CD8-positive, alpha-beta memory T cell (primary cell): ENCODE data around the gene CMSS1. TPM values are rescaled to one million over a fixed set of nuclear protein-coding genes. Genes with fewer than 3 reads are reported as not detected.

Experiments used
- CTCF ChIA-PET: fragments of 350-600 bp; sonication (Branson Sonifier 250); formaldehyde crosslinking; loops from one replicate; lab custom pipeline; 2021; ENCODE audit warnings: antibody characterized with exemption; lab: Charles Lee
- POLR2A ChIA-PET: fragments of 350-600 bp; sonication (Branson Sonifier 250); formaldehyde crosslinking; loops from one replicate; lab custom pipeline; 2021; ENCODE audit warnings: antibody characterized with exemption; lab: Charles Lee
- DNase-seq, 5 donors: peaks; one replicate each; pipeline versions ENCODE4 v3.0.0 to v3.0.0-alpha.2; 2020 to 2022; ENCODE audit warnings: mixed read lengths in 1 of 5
- H3K27ac ChIP-seq: one replicate; pipeline ENCODE4 v1.7.0; 2013; ENCODE audit warnings: low read depth, mild to moderate bottlenecking, low read length, moderate library complexity
- H3K27me3 ChIP-seq: 2 replicates; pipeline ENCODE4 v1.7.0; 2013; ENCODE audit warnings: low read length, mild to moderate bottlenecking; ENCODE audit not compliant: insufficient read depth, poor library complexity, severe bottlenecking
- H3K36me3 ChIP-seq: 2 replicates; pipeline ENCODE4 v1.7.0; 2013; ENCODE audit warnings: mild to moderate bottlenecking, low read length, moderate library complexity; ENCODE audit not compliant: insufficient read depth
- H3K4me1 ChIP-seq: 2 replicates; pipeline ENCODE4 v1.7.0; 2013; ENCODE audit warnings: mild to moderate bottlenecking, low read length, moderate library complexity; ENCODE audit not compliant: insufficient read depth
- H3K4me3 ChIP-seq: 2 replicates; pipeline ENCODE4 v1.7.0; 2013; ENCODE audit warnings: mild to moderate bottlenecking, low read length
- H3K9me3 ChIP-seq: 2 replicates; pipeline ENCODE4 v1.7.0; 2013; ENCODE audit warnings: mild to moderate bottlenecking, low read length
- H3K27ac Mint-ChIP-seq, 8 donors: one replicate each; pipeline ENCODE4 v1.8.0; 2020 to 2021; ENCODE audit warnings: mixed read lengths in 8 of 8, mild to moderate bottlenecking in 6 of 8, inconsistent platforms in 3 of 8, moderate library complexity in 3 of 8
- H3K27me3 Mint-ChIP-seq, 2 donors: one replicate each; pipeline ENCODE4 v1.8.0; 2020 to 2021; ENCODE audit warnings: mixed read lengths in 2 of 2, mild to moderate bottlenecking in 1 of 2, moderate library complexity in 1 of 2
- H3K36me3 Mint-ChIP-seq, 3 donors: one replicate each; pipeline ENCODE4 v1.8.0; 2020 to 2021; ENCODE audit warnings: mixed read lengths in 3 of 3, inconsistent platforms in 1 of 3, mild to moderate bottlenecking in 1 of 3
- H3K4me1 Mint-ChIP-seq, 3 donors: one replicate each; pipeline ENCODE4 v1.8.0; 2020 to 2021; ENCODE audit warnings: mixed read lengths in 3 of 3, inconsistent platforms in 1 of 3, mild to moderate bottlenecking in 1 of 3
- H3K4me3 Mint-ChIP-seq, 7 donors: one replicate each; pipeline ENCODE4 v1.8.0; 2020 to 2021; ENCODE audit warnings: mixed read lengths in 7 of 7, mild to moderate bottlenecking in 6 of 7, moderate library complexity in 4 of 7, inconsistent platforms in 2 of 7
- H3K9me3 Mint-ChIP-seq, 5 donors: one replicate each; pipeline ENCODE4 v1.8.0; 2020 to 2022; ENCODE audit warnings: mixed read lengths in 5 of 5, mild to moderate bottlenecking in 3 of 5, moderate library complexity in 2 of 5, inconsistent platforms in 1 of 5
- polyA plus RNA-seq: library from polyadenylated mRNA; unstranded; fragments of 300-500 nt; fragmentation: Illumina TruSeq; gene quantifications from one replicate; pipeline ENCODE4 v1.2.3, GENCODE V29; 2021
- total RNA-seq, 2 experiments: library from RNA; stranded (reverse); gene quantifications; one replicate each; pipeline ENCODE4 v1.2.3, GENCODE V29; 2021

Gene CMSS1
- total and polyA plus RNA-seq, 3 experiments from 2014 or later: 16.8 to 143 (median 140) TPM

DNA sequence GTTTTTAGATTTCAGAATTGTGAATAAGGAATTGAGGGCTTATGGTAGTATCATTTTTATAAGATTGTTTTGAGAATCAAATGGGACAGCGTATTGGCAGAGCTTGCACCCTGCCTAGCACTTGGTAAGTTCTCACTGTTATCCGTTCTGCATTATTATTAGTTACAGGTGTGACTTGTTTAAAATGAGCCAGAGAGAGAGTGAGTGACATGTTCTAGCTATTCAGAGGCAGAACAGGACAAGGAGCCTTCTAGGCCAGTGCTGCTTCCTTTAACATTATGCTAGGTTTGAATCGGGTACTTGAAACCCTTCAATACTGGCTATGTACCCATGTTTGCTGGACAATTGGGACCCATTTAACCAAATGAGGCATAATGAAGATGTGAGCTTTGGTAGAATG, 162.9 kb downstream of the CMSS1 start:
- no peak for DNase-seq
- H3K9me3 Mint-ChIP-seq: no peaks in the 10 kb centered on the region
- no peak overlapping the region for H3K4me3 ChIP-seq
- no peaks in the 10 kb centered on the region for H3K4me1 Mint-ChIP-seq
- H3K4me1 ChIP-seq: no peaks in the 10 kb centered on the region
- peaks cover 0 to 8% (median 3%) of the 10 kb centered on the region in 3 donors for H3K36me3 Mint-ChIP-seq
- POLR2A ChIA-PET: no interaction called here
- H3K27me3 Mint-ChIP-seq: no peaks in the 10 kb centered on the region
- H3K36me3 ChIP-seq: no peaks in the 10 kb centered on the region
- H3K27ac Mint-ChIP-seq: no peak overlapping the region
- no peak overlapping the region for H3K27ac ChIP-seq
- CTCF ChIA-PET: no interaction called here
- no peaks in the 10 kb centered on the region for H3K9me3 ChIP-seq
- no peak overlapping the region for H3K4me3 Mint-ChIP-seq
- no peaks in the 10 kb centered on the region for H3K27me3 ChIP-seq

DNA sequence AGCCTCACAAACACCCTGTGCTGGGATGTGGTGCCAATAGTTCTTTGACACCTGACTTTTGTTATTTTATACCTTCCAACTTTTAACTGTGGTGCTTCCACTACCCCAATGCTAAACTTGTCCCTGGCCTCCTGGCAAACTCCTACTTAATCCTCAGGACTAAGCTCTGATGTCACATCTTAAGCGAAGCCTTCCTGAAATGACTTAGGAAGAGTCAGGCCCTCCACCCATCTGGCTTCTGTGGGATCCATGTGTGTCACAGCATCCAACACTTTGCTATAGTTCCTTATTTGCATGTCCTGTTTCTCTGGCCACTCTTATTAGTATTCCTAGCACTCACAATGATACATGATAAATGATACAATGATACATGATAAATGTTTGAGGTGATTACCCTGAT, 163.5 kb downstream of the CMSS1 start:
- Mint-ChIP-seq H3K36me3 (peaks cover 0 to 8% (median 3%) of the 10 kb centered on the region in 3 donors), H3K27me3 (no peaks in the 10 kb centered on the region), H3K4me3 (no peak overlapping the region), H3K4me1 (no peaks in the 10 kb centered on the region), H3K9me3 (no peaks in the 10 kb centered on the region), H3K27ac (peak overlapping the region in 1 of 8 donors; percentile 22)
- H3K9me3 ChIP-seq: no peaks in the 10 kb centered on the region
- no peak for DNase-seq
- H3K4me3 ChIP-seq: no peak overlapping the region
- no peaks in the 10 kb centered on the region for H3K4me1 ChIP-seq
- H3K36me3 ChIP-seq: no peaks in the 10 kb centered on the region
- CTCF ChIA-PET: no interaction called here
- POLR2A ChIA-PET: no interaction called here
- no peak overlapping the region for H3K27ac ChIP-seq
- H3K27me3 ChIP-seq: no peaks in the 10 kb centered on the region

DNA sequence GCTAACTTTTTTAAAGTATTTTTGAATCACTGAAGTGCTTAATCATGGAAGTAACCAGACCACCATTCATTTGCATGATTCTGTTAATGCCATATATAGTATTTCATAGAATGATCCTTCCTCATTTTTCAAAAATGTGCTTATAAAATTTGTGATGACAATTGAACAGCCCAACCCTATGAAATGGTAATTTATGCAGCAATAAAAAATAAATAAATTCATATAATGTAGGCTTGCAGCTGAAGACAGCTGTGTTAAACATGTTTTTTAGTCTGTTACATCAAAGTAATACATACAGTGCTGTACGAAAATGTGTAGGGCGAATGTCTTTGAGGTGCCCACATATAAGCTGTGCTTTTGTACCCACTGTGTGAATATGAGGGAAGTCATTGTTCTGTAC, 165.0 kb downstream of the CMSS1 start:
- Mint-ChIP-seq H3K27me3 (no peaks in the 10 kb centered on the region), H3K9me3 (no peaks in the 10 kb centered on the region), H3K27ac (no peak overlapping the region), H3K36me3 (peaks cover 0 to 3% (median 0%) of the 10 kb centered on the region in 3 donors), H3K4me1 (no peaks in the 10 kb centered on the region), H3K4me3 (no peak overlapping the region)
- POLR2A ChIA-PET: no interaction called here
- no peak for DNase-seq
- Histone ChIP-seq H3K27ac (no peak overlapping the region), H3K9me3 (no peaks in the 10 kb centered on the region), H3K27me3 (no peaks in the 10 kb centered on the region), H3K4me1 (no peaks in the 10 kb centered on the region), H3K4me3 (no peak overlapping the region), H3K36me3 (no peaks in the 10 kb centered on the region)
- CTCF ChIA-PET: no interaction called here

GRCh38 chr3:99984139-99984538, 166.5 kb downstream of the CMSS1 start:
- POLR2A ChIA-PET: no interaction called here
- Histone ChIP-seq H3K36me3 (no peaks in the 10 kb centered on the region), H3K4me1 (no peaks in the 10 kb centered on the region), H3K27ac (no peak overlapping the region), H3K27me3 (no peaks in the 10 kb centered on the region), H3K4me3 (no peak overlapping the region), H3K9me3 (no peaks in the 10 kb centered on the region)
- no peak overlapping the region for H3K4me3 Mint-ChIP-seq
- no peaks in the 10 kb centered on the region for H3K27me3 Mint-ChIP-seq
- H3K4me1 Mint-ChIP-seq: no peaks in the 10 kb centered on the region
- H3K36me3 Mint-ChIP-seq: peaks cover 0 to 3% (median 0%) of the 10 kb centered on the region in 3 donors
- no peak overlapping the region for H3K27ac Mint-ChIP-seq
- no peaks in the 10 kb centered on the region for H3K9me3 Mint-ChIP-seq
- CTCF ChIA-PET: no interaction called here
- DNase-seq: no peak

DNA sequence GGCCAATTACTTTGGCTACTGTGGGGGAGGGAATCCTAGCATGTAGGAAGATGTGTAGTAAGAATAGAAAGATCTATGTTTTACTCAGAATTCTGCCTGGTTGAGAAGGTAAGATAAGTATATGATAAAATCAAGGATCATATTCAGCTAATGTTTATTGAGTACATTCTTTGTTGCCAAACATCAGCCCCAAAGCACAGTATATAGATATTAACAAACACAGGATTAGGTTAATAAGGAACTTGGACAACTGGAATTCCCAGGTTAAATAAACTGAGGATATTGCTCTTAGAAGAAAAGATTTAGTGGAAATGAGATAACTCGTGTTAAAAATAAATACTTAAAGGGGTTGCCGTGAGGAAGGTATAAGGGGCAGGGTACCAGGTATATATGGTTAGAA, 167.0 kb downstream of the CMSS1 start:
- no peaks in the 10 kb centered on the region for H3K9me3 ChIP-seq
- H3K4me3 Mint-ChIP-seq: no peak overlapping the region
- CTCF ChIA-PET: no interaction called here
- H3K9me3 Mint-ChIP-seq: no peaks in the 10 kb centered on the region
- H3K27me3 Mint-ChIP-seq: no peaks in the 10 kb centered on the region
- no peak overlapping the region for H3K4me3 ChIP-seq
- POLR2A ChIA-PET: no interaction called here
- no peaks in the 10 kb centered on the region for H3K4me1 Mint-ChIP-seq
- DNase-seq: no peak
- H3K36me3 Mint-ChIP-seq: peaks cover 0 to 3% (median 0%) of the 10 kb centered on the region in 3 donors
- no peak overlapping the region for H3K27ac ChIP-seq
- H3K36me3 ChIP-seq: no peaks in the 10 kb centered on the region
- no peak overlapping the region for H3K27ac Mint-ChIP-seq
- H3K27me3 ChIP-seq: no peaks in the 10 kb centered on the region
- no peaks in the 10 kb centered on the region for H3K4me1 ChIP-seq

DNA sequence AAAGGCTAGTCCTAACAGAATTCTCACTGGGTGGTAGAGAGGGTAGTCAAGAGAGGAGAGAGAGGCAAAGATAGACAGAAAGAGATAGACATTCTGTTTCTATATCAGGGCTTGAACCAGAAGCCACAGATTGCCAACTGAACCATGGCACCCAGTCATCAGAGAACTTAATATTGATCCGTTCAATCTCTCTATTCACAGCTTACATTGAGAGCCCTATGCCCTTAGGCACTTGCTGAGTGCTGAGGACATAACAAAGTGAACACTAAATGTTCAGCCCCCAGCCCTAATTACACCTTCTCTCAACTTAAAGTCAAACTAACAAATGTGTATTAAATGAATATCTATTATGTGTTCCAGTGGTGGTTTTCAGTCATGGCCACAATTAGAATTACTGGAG, 172.5 kb downstream of the CMSS1 start:
- H3K27me3 Mint-ChIP-seq: no peaks in the 10 kb centered on the region
- ChIA-PET POLR2A (no interaction called here), CTCF (no interaction called here)
- no peak overlapping the region for H3K4me3 Mint-ChIP-seq
- H3K36me3 Mint-ChIP-seq: peaks cover 2 to 33% (median 7%) of the 10 kb centered on the region in 3 donors
- H3K4me1 ChIP-seq: no peaks in the 10 kb centered on the region
- no peak overlapping the region for H3K27ac Mint-ChIP-seq
- H3K9me3 ChIP-seq: no peaks in the 10 kb centered on the region
- no peaks in the 10 kb centered on the region for H3K36me3 ChIP-seq
- no peaks in the 10 kb centered on the region for H3K27me3 ChIP-seq
- no peak overlapping the region for H3K27ac ChIP-seq
- no peak for DNase-seq
- H3K4me3 ChIP-seq: no peak overlapping the region
- peaks cover 11 to 27% (median 21%) of the 10 kb centered on the region in 5 donors for H3K9me3 Mint-ChIP-seq
- H3K4me1 Mint-ChIP-seq: no peaks in the 10 kb centered on the region

- ChIA-PET CTCF (no interaction called here), POLR2A (no interaction called here)
- no peaks in the 10 kb centered on the region for H3K4me1 Mint-ChIP-seq
- H3K27ac ChIP-seq: no peak overlapping the region
- H3K27me3 Mint-ChIP-seq: no peaks in the 10 kb centered on the region
- peaks cover 12 to 48% (median 14%) of the 10 kb centered on the region in 3 donors for H3K36me3 Mint-ChIP-seq
- no peaks in the 10 kb centered on the region for H3K27me3 ChIP-seq
- no peak overlapping the region for H3K27ac Mint-ChIP-seq
- no peak overlapping the region for H3K4me3 Mint-ChIP-seq
- no peaks in the 10 kb centered on the region for H3K4me1 ChIP-seq
- H3K9me3 Mint-ChIP-seq: peaks cover 16 to 42% (median 33%) of the 10 kb centered on the region in 5 donors
- no peak for DNase-seq
- no peak overlapping the region for H3K4me3 ChIP-seq
- no peaks in the 10 kb centered on the region for H3K9me3 ChIP-seq
- no peaks in the 10 kb centered on the region for H3K36me3 ChIP-seq
Measured at GRCh38 chr3:99997293-99997692, 179.6 kb downstream of the CMSS1 start.

DNA sequence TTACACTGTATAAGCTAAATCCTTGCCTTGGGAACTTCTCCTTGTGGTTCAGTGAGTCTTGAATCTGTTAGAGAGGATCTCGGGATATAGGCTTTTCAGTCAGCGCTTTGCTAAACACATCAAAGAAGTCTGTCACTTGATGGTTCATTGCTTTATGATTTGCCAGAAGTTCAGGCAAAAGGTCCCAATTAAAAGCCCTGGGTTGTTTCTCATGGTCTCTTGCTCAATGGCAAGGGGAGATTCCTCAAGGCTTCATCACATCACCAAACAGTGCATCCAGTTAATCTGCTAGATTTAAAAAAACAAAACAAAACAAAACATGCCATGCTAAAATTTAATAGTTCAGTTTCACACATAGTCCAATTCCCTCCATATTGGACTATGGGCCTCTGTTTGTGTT, 181.9 kb downstream of the CMSS1 start:
- Mint-ChIP-seq H3K27me3 (no peaks in the 10 kb centered on the region), H3K36me3 (peaks cover 6 to 25% (median 13%) of the 10 kb centered on the region in 3 donors), H3K4me3 (no peak overlapping the region), H3K27ac (no peak overlapping the region), H3K4me1 (peaks cover 0 to 4% (median 0%) of the 10 kb centered on the region in 3 donors), H3K9me3 (peaks cover 3 to 21% (median 15%) of the 10 kb centered on the region in 5 donors)
- H3K4me3 ChIP-seq: no peak overlapping the region
- CTCF ChIA-PET: no interaction called here
- no peaks in the 10 kb centered on the region for H3K27me3 ChIP-seq
- H3K36me3 ChIP-seq: no peaks in the 10 kb centered on the region
- DNase-seq: no peak
- no peaks in the 10 kb centered on the region for H3K4me1 ChIP-seq
- no peaks in the 10 kb centered on the region for H3K9me3 ChIP-seq
- POLR2A ChIA-PET: no interaction called here
- H3K27ac ChIP-seq: no peak overlapping the region

DNA sequence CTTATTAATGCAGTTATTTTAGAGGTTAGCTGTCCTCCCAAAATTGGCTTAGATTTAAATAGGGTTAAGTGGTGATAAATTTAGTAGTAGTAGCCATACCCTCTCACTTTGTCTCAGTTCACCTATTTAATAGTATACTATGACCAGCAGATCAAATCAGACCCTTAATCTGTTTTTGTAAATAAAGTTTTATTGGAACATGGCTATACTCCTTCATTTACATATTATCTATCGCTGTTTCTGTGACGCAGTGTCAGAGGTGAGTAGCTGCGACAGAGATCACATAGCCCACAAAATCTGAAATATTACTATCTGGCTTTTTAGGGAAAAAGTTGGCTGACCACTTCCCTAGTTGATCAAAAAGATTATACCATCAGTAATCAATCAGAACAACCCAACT, 183.4 kb downstream of the CMSS1 start:
- Mint-ChIP-seq H3K36me3 (peaks cover 2 to 11% (median 9%) of the 10 kb centered on the region in 3 donors), H3K27me3 (no peaks in the 10 kb centered on the region), H3K4me1 (peaks cover 0 to 4% (median 0%) of the 10 kb centered on the region in 3 donors), H3K9me3 (peaks cover 3 to 7% (median 5%) of the 10 kb centered on the region in 5 donors), H3K4me3 (no peak overlapping the region), H3K27ac (no peak overlapping the region)
- H3K27ac ChIP-seq: no peak overlapping the region
- ChIA-PET POLR2A (no interaction called here), CTCF (no interaction called here)
- H3K36me3 ChIP-seq: no peaks in the 10 kb centered on the region
- no peaks in the 10 kb centered on the region for H3K4me1 ChIP-seq
- H3K27me3 ChIP-seq: no peaks in the 10 kb centered on the region
- DNase-seq: no peak
- no peaks in the 10 kb centered on the region for H3K9me3 ChIP-seq
- no peak overlapping the region for H3K4me3 ChIP-seq
